SKM-1 (cell line): Measurements from ENCODE around the gene SNRPB2.

ENCODE experiments used
- DNase-seq: peaks from one replicate; lab custom pipeline; 2025; ENCODE audit not compliant: unreplicated experiment; lab: John Stamatoyannopoulos, UW

Gene SNRPB2

GRCh38 chr20:16729080-16729479, 746 bp upstream of the SNRPB2 start:
- no peak for DNase-seq

- no peak for DNase-seq
These were observed 2.8 kb downstream of the SNRPB2 start for GRCh38 chr20:16732506-16733152.

- no peak for DNase-seq
These were observed 10.7 kb downstream of the SNRPB2 start for GRCh38 chr20:16740365-16741072.

GRCh38 chr20:16744178-16744807, 14.5 kb downstream of the SNRPB2 start:
- DNase-seq, result no peak

- DNase-seq, result no peak
These were observed 15.4 kb downstream of the SNRPB2 start for GRCh38 chr20:16745204-16745603.

- DNase-seq, result no peak
These were observed 17.5 kb downstream of the SNRPB2 start for GRCh38 chr20:16747291-16747811.

GRCh38 chr20:16748308-16748900, 18.6 kb downstream of the SNRPB2 start, which contains the start of gene OTOR:
OTOR (plus strand) TSS chr20:16748358; CDS start chr20:16748402, 44 bp downstream.
- DNase-seq, result no peak

- no peak for DNase-seq
These were observed 19.7 kb downstream of the SNRPB2 start for GRCh38 chr20:16749573-16749972.

GRCh38 chr20:16752082-16752481, 22.3 kb downstream of the SNRPB2 start:
- DNase-seq, result no peak

GRCh38 chr20:16752901-16753300, 23.1 kb downstream of the SNRPB2 start:
- DNase-seq, result no peak

GRCh38 chr20:16758454-16759180, 28.8 kb downstream of the SNRPB2 start:
- DNase-seq, result no peak

GRCh38 chr20:16759181-16759563, 29.3 kb downstream of the SNRPB2 start:
- no peak for DNase-seq

GRCh38 chr20:16760431-16761304, 30.8 kb downstream of the SNRPB2 start:
- no peak for DNase-seq

- no peak for DNase-seq
These were observed 31.5 kb downstream of the SNRPB2 start for GRCh38 chr20:16761305-16761829.

- no peak for DNase-seq
These were observed 34.7 kb downstream of the SNRPB2 start for GRCh38 chr20:16764560-16764959.

- no peak for DNase-seq
These were observed 41.4 kb downstream of the SNRPB2 start for GRCh38 chr20:16771213-16771612.

- DNase-seq, result no peak
These were observed 46.1 kb downstream of the SNRPB2 start for GRCh38 chr20:16775961-16776360.

GRCh38 chr20:16777126-16777525, 47.3 kb downstream of the SNRPB2 start:
- no peak for DNase-seq

GRCh38 chr20:16778159-16778558, 48.3 kb downstream of the SNRPB2 start:
- DNase-seq, result no peak

- no peak for DNase-seq
These were observed 51.7 kb downstream of the SNRPB2 start for GRCh38 chr20:16781496-16781895.
